Measurements from ENCODE around the gene TMTC1. TPM values are rescaled to one million over a fixed set of nuclear protein-coding genes. Genes with fewer than 3 reads are reported as not detected.

Gene TMTC1
- total RNA-seq, 4 donors from 2014 or later, result 83.9 to 169 (median 96.9) TPM

DNA sequence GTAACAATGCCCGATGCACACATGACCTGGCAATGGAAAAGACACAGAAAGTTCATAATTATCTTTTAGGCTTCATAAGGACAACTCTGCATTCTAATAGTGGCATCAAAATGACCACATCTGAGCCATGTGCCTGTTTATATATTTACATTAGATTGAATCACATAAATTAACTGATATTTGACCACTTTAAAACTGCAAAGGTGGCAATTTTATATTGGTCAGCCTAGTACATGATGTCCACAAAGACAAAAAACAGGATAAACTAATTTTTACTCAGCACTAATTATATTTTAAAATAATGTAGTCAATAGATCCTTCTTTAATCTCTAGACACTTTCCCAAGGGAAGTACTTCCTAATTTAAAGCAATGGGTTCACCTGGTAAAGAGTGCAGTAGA is 274.2 kb downstream of the TMTC1 start:
- DNase-seq (ENCODE audit: low spot score), result no peak
- TF ChIP-seq, protein P1, sequence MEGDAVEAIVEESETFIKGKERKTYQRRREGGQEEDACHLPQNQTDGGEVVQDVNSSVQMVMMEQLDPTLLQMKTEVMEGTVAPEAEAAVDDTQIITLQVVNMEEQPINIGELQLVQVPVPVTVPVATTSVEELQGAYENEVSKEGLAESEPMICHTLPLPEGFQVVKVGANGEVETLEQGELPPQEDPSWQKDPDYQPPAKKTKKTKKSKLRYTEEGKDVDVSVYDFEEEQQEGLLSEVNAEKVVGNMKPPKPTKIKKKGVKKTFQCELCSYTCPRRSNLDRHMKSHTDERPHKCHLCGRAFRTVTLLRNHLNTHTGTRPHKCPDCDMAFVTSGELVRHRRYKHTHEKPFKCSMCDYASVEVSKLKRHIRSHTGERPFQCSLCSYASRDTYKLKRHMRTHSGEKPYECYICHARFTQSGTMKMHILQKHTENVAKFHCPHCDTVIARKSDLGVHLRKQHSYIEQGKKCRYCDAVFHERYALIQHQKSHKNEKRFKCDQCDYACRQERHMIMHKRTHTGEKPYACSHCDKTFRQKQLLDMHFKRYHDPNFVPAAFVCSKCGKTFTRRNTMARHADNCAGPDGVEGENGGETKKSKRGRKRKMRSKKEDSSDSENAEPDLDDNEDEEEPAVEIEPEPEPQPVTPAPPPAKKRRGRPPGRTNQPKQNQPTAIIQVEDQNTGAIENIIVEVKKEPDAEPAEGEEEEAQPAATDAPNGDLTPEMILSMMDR (IDR thresholded peaks at IDR 0.05), result no peak
- no peak for ATAC-seq (ENCODE audit: low FRiP score)

DNA sequence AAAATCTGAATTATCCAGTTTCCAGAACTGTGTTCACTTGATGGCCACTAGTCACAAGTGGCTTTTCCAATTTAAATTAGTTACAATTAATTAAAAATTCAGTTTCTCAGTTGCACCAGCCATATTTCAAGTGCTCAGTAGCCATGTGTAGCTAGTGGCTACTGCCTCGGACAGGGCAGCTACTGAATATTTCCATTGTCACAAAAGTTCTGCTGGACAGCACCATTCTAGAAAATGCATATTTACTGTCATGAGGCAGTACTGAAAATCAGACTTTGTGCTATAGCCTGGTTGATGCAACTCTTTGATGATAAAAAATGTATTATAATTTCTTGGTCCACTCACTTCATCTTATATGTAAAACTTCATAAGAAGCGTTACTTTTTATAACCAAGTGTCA is 274.8 kb downstream of the TMTC1 start:
- no peak for ATAC-seq (ENCODE audit: low FRiP score)
- TF ChIP-seq, protein P1 (IDR thresholded peaks at IDR 0.05), result no peak

DNA sequence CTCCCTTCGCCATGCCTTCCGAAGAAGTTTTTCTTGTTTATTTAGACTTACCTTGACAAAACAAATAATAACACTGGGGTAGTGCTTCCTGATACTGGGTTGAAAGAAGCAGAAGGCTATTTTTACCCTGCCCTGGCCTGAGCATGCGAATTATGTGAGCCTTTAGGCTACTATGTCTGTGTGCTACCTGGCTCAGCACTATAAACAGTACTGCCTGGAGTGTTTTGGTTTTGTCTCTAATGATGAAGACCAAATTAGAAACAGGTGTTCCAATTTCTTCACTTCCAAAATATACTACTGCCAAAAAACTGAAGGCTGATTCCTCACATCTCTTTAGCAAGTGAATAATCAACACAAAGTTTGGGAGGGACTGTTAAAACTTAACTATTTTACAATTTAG is 278.6 kb downstream of the TMTC1 start:
- TF ChIP-seq, protein P1 (IDR thresholded peaks at IDR 0.05), result no peak
- ATAC-seq (ENCODE audit: low FRiP score), result no peak
- no peak for DNase-seq (ENCODE audit: low spot score)

More for the DNA sequence above, 274.8 kb downstream of the TMTC1 start:
- no peak for DNase-seq (ENCODE audit: low spot score)

DNA sequence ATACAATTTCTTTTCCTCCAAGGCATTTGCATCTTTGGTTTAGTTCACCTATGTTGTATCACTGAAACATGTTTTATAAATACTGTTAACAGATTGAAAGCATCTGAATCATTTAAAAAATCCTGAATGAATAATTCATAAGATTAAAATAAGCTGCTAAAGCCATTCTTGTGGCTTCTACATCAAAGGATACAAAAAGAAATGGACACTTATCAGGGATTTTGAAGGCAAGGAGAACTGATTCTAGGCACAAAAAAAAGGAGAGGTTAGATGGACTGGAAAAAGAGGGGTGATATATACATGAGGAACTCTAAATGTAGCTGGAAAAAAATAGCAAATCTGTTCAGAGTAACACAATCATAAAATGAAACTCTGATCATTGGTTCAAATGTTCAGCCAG is 280.5 kb downstream of the TMTC1 start:
- TF ChIP-seq, protein P1 (IDR thresholded peaks at IDR 0.05), result no peak
- no peak for DNase-seq (ENCODE audit: low spot score)
- no peak for ATAC-seq (ENCODE audit: low FRiP score)

DNA sequence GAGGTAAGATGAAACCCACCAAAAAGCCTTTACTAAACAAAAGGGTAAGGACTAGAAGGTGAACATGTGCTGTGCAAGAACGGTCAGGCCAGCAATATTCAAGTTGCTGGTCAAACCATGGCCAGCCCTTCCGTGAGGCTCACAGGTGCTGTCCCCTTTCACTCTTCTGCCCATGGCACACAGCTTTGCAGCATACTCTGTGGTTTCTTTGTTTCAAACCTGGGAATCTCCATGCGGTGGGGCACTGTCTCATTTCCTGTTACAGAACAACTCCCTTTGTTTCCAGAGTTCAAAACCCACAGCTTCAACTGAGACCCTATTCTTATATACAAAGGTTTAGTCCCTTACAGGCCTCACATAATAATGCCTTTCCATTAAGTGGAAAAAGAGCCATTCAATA is 284.5 kb downstream of the TMTC1 start:
- no peak for DNase-seq (ENCODE audit: low spot score)
- no peak for ATAC-seq (ENCODE audit: low FRiP score)
- TF ChIP-seq, protein P1 (IDR thresholded peaks at IDR 0.05), result no peak

DNA sequence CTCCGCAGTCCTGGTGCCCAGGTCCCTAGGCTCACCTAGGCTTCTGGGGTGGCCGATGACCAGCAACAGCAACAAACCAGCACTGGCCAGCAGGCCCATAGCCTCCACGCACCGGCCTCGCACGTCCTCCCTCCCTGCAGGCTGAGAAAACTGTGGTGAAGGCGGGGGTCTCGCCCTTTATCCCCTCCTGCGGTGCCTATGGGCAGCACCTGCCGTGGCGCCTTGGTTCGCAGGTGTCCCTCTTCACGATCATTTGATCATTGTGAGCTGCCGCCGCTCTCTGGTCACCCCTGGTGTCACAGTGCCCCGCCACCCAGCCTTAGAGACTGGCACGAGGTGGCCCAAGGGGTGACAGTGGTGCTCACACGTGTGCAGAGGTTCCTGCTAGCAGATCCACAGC is 286.2 kb downstream of the TMTC1 start, which contains the start of gene OVCH1:
Gene OVCH1 (minus strand): TSS at position 99 of the 400 bp plus-strand sequence. CDS start 0 bp downstream, at position 99.
- DNase-seq (ENCODE audit: low spot score) (no peak), ATAC-seq (ENCODE audit: low FRiP score) (no peak)
- TF ChIP-seq, protein P1 (IDR thresholded peaks at IDR 0.05), result no peak

DNA sequence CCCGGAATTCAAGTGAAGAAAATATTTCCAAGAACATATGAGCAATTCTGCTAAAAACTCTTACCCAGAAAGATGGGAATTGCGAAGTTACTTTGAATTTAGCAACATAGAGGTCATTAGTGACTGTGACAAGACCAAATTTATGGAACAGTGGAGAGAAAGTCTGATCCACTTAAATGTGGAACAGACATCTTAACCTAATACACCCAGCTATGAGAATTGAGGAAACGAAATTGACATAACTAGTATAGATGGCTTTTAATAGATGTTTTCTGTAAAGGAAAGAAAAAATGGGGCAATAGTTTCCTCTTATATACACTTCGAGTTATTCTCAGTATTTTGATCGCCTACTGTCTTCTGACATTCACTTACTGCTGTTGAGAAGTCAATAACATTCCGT is 290.9 kb downstream of the TMTC1 start:
- no peak for ATAC-seq (ENCODE audit: low FRiP score)
- TF ChIP-seq, protein P1 (IDR thresholded peaks at IDR 0.05), result no peak
- no peak for DNase-seq (ENCODE audit: low spot score)

Measured in omental fat pad (tissue), 4 donors.